ENCODE measurements around the gene CSH2.

The CSH2 gene

GRCh38 chr17:63841350-63842172 lies 31.9 kb downstream of the CSH2 start:
- peak; percentile 87 for ATAC-seq
- TF ChIP-seq SNAI2 (CRISPR knock-in tag; IDR thresholded peaks at IDR 0.05) (no peak), TCF4 (CRISPR knock-in tag; IDR thresholded peaks at IDR 0.05; ENCODE audit: borderline replicate concordance) (peak; percentile 73; the same call in 1 of the 2 replicates), PPARA (CRISPR knock-in tag; IDR thresholded peaks at IDR 0.05; ENCODE audit: borderline replicate concordance) (no peak), ZFP30 (CRISPR knock-in tag; IDR thresholded peaks at IDR 0.05) (no peak), ZFP3 (CRISPR knock-in tag; IDR thresholded peaks at IDR 0.05) (no peak), ZC3H10 (CRISPR knock-in tag; IDR thresholded peaks at IDR 0.05) (no peak), ZNF70 (CRISPR knock-in tag; IDR thresholded peaks at IDR 0.05) (peak; percentile 72), ZNF565 (CRISPR knock-in tag; conservative IDR thresholded peaks at IDR 0.05; ENCODE audit: low read depth) (no peak), BACH2 (CRISPR knock-in tag; IDR thresholded peaks at IDR 0.05; ENCODE audit: borderline replicate concordance) (no peak), GLIS3 (CRISPR knock-in tag; IDR thresholded peaks at IDR 0.05) (0 out of 2 replicates have a peak, but pooled peaks have one; percentile 36)
- TF ChIP-seq, protein P1, sequence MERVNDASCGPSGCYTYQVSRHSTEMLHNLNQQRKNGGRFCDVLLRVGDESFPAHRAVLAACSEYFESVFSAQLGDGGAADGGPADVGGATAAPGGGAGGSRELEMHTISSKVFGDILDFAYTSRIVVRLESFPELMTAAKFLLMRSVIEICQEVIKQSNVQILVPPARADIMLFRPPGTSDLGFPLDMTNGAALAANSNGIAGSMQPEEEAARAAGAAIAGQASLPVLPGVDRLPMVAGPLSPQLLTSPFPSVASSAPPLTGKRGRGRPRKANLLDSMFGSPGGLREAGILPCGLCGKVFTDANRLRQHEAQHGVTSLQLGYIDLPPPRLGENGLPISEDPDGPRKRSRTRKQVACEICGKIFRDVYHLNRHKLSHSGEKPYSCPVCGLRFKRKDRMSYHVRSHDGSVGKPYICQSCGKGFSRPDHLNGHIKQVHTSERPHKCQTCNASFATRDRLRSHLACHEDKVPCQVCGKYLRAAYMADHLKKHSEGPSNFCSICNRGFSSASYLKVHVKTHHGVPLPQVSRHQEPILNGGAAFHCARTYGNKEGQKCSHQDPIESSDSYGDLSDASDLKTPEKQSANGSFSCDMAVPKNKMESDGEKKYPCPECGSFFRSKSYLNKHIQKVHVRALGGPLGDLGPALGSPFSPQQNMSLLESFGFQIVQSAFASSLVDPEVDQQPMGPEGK (CRISPR knock-in tag; IDR thresholded peaks at IDR 0.05; ENCODE audit: borderline replicate concordance), result no peak
- TF ChIP-seq, protein P2, sequence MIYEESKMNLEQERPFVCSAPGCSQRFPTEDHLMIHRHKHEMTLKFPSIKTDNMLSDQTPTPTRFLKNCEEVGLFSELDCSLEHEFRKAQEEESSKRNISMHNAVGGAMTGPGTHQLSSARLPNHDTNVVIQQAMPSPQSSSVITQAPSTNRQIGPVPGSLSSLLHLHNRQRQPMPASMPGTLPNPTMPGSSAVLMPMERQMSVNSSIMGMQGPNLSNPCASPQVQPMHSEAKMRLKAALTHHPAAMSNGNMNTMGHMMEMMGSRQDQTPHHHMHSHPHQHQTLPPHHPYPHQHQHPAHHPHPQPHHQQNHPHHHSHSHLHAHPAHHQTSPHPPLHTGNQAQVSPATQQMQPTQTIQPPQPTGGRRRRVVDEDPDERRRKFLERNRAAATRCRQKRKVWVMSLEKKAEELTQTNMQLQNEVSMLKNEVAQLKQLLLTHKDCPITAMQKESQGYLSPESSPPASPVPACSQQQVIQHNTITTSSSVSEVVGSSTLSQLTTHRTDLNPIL (CRISPR knock-in tag; IDR thresholded peaks at IDR 0.05; ENCODE audit: low read depth), result no peak
- TF ChIP-seq, protein P3, sequence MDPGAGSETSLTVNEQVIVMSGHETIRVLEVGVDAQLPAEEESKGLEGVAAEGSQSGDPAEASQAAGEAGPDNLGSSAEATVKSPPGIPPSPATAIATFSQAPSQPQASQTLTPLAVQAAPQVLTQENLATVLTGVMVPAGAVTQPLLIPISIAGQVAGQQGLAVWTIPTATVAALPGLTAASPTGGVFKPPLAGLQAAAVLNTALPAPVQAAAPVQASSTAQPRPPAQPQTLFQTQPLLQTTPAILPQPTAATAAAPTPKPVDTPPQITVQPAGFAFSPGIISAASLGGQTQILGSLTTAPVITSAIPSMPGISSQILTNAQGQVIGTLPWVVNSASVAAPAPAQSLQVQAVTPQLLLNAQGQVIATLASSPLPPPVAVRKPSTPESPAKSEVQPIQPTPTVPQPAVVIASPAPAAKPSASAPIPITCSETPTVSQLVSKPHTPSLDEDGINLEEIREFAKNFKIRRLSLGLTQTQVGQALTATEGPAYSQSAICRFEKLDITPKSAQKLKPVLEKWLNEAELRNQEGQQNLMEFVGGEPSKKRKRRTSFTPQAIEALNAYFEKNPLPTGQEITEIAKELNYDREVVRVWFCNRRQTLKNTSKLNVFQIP (CRISPR knock-in tag; IDR thresholded peaks at IDR 0.05; ENCODE audit: borderline replicate concordance, low read depth), result no peak
- TF ChIP-seq, protein P4, sequence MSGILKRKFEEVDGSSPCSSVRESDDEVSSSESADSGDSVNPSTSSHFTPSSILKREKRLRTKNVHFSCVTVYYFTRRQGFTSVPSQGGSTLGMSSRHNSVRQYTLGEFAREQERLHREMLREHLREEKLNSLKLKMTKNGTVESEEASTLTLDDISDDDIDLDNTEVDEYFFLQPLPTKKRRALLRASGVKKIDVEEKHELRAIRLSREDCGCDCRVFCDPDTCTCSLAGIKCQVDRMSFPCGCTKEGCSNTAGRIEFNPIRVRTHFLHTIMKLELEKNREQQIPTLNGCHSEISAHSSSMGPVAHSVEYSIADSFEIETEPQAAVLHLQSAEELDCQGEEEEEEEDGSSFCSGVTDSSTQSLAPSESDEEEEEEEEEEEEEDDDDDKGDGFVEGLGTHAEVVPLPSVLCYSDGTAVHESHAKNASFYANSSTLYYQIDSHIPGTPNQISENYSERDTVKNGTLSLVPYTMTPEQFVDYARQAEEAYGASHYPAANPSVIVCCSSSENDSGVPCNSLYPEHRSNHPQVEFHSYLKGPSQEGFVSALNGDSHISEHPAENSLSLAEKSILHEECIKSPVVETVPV (CRISPR knock-in tag; IDR thresholded peaks at IDR 0.05), result no peak

- ATAC-seq, result no peak
- TF ChIP-seq TOX (CRISPR knock-in tag; IDR thresholded peaks at IDR 0.05; ENCODE audit: borderline replicate concordance) (no peak), ZNF565 (CRISPR knock-in tag; conservative IDR thresholded peaks at IDR 0.05; ENCODE audit: low read depth) (no peak), ESRRG (CRISPR knock-in tag; IDR thresholded peaks at IDR 0.05) (no peak), ZFP3 (CRISPR knock-in tag; IDR thresholded peaks at IDR 0.05) (no peak), GLIS3 (CRISPR knock-in tag; IDR thresholded peaks at IDR 0.05) (no peak)
- TF ChIP-seq, protein P3 (CRISPR knock-in tag; IDR thresholded peaks at IDR 0.05; ENCODE audit: borderline replicate concordance, low read depth), result no peak
Measured at GRCh38 chr17:63840591-63841349, 32.7 kb downstream of the CSH2 start.

GRCh38 chr17:63838631-63839171 lies 34.8 kb downstream of the CSH2 start:
- no peak for ATAC-seq
- no peak for TF ChIP-seq ISL1 (CRISPR knock-in tag; IDR thresholded peaks at IDR 0.05)
- no peak for TF ChIP-seq GLIS3 (CRISPR knock-in tag; IDR thresholded peaks at IDR 0.05)
- TF ChIP-seq, protein P3 (CRISPR knock-in tag; IDR thresholded peaks at IDR 0.05; ENCODE audit: borderline replicate concordance, low read depth), result no peak
- TF ChIP-seq OSR1 (CRISPR knock-in tag; IDR thresholded peaks at IDR 0.05), result no peak
- no peak for TF ChIP-seq ZFP30 (CRISPR knock-in tag; IDR thresholded peaks at IDR 0.05)
- no peak for TF ChIP-seq BACH2 (CRISPR knock-in tag; IDR thresholded peaks at IDR 0.05; ENCODE audit: borderline replicate concordance)
- TF ChIP-seq PPARA (CRISPR knock-in tag; IDR thresholded peaks at IDR 0.05; ENCODE audit: borderline replicate concordance), result no peak
- TF ChIP-seq ZC3H10 (CRISPR knock-in tag; IDR thresholded peaks at IDR 0.05), result no peak
- TF ChIP-seq ZFP3 (CRISPR knock-in tag; IDR thresholded peaks at IDR 0.05), result no peak
- no peak for TF ChIP-seq TCF4 (CRISPR knock-in tag; IDR thresholded peaks at IDR 0.05; ENCODE audit: borderline replicate concordance)
- TF ChIP-seq TOX (CRISPR knock-in tag; IDR thresholded peaks at IDR 0.05; ENCODE audit: borderline replicate concordance), result no peak
- TF ChIP-seq, protein P4 (CRISPR knock-in tag; IDR thresholded peaks at IDR 0.05), result no peak
- no peak for TF ChIP-seq ARNTL (CRISPR knock-in tag; IDR thresholded peaks at IDR 0.05; ENCODE audit: borderline replicate concordance, low read depth)
- no peak for TF ChIP-seq ZNF8 (CRISPR knock-in tag; IDR thresholded peaks at IDR 0.05)
